Measurements from ENCODE around the gene TRPM2.

GRCh38 chr21:44437371-44437695 is 83.9 kb downstream of the TRPM2 start:
- TF ChIP-seq CTCF (IDR thresholded peaks at IDR 0.05) (no peak), POLR2A (IDR thresholded peaks at IDR 0.05) (no peak)

Measured in Peyer's patch (tissue), 4 donors.